Stomach (tissue), 9 donors: ENCODE measurements around the gene DOC2A. TPM values are rescaled to one million over a fixed set of nuclear protein-coding genes. Genes with fewer than 3 reads are reported as not detected.

Source experiments
- DNase-seq, 2 donors: peaks; one replicate each; pipeline versions ENCODE4 v3.0.0 to v3.0.0-alpha.2; 2013 to 2019
- H3K27ac ChIP-seq, 5 donors: fragments of 200-600 bp in 4 of 5; sonication (generic) in 4 of 5; one replicate each; pipeline ENCODE4 v1.5.1; 2013 to 2019; ENCODE audit warnings: mild to moderate bottlenecking in 1 of 5, moderate library complexity in 1 of 5
- H3K27me3 ChIP-seq, 3 donors: fragments of 200-600 bp; sonication (generic); one replicate each; pipeline ENCODE4 v1.5.1; 2017 to 2019; ENCODE audit warnings: mixed run types in 1 of 3
- H3K36me3 ChIP-seq, 4 donors: fragments of 200-600 bp; sonication (generic); 1 replicate in 3 of 4; 2 replicates in 1 of 4; pipeline ENCODE4 v1.5.1; 2016 to 2019
- H3K4me1 ChIP-seq, 4 donors: fragments of 200-600 bp; sonication (generic); one replicate each; pipeline ENCODE4 v1.5.1; 2016 to 2019
- H3K4me3 ChIP-seq, 4 donors: fragments of 200-600 bp; sonication (generic) in 3 of 4; one replicate each; pipeline ENCODE4 v1.5.1; 2016 to 2019; ENCODE audit warnings: mild to moderate bottlenecking in 1 of 4
- H3K9me3 ChIP-seq, 4 donors: fragments of 200-600 bp; sonication (generic); one replicate each; pipeline ENCODE4 v1.5.1; 2016 to 2019
- CTCF ChIP-seq, 7 experiments: fragments of 450-650 bp in 4 of 7; fragments of 200-600 bp in 3 of 7; sonication (generic) in 3 of 7; IDR thresholded peaks; one replicate each; pipeline ENCODE4 v1.5.1; 2016 to 2019; ENCODE audit warnings: antibody characterized with exemption in 7 of 7, control low read depth in 2 of 7, mild to moderate bottlenecking in 1 of 7
- EP300 ChIP-seq: sonication (generic); formaldehyde crosslinking; IDR thresholded peaks from one replicate; pipeline ENCODE4 v1.6.1; 2017; ENCODE audit warnings: antibody characterized with exemption
- POLR2A ChIP-seq, 4 donors: fragments of 450-650 bp; IDR thresholded peaks; one replicate each; pipeline ENCODE4 v1.6.1; 2016; ENCODE audit warnings: antibody characterized with exemption in 4 of 4, control low read depth in 2 of 4, mild to moderate bottlenecking in 1 of 4, moderate library complexity in 1 of 4
- POLR2AphosphoS5 ChIP-seq, 3 donors: sonication (generic); formaldehyde crosslinking; IDR thresholded peaks; one replicate each; pipeline ENCODE4 v1.6.1; 2016; ENCODE audit warnings: antibody characterized with exemption in 3 of 3
- WGBS, 5 donors: extraction: QIAGEN DNeasy Blood & Tissue Kit in 3 of 5; methylation state at CpG; one replicate each; pipeline versions ENCODE4 v1.1.5 to v1.1.7; 2013 to 2018; 5-methylcytosine and 5-hydroxymethylcytosine counted together
- intact Hi-C: fragments of 100-400 bp; cut with DNase I; formaldehyde crosslinking; loops from one replicate; pipeline ENCODE4 v1.15.1; 2023; ENCODE audit warnings: low total_unique reads
- polyA plus RNA-seq, 3 donors: library from polyadenylated mRNA; stranded (reverse); fragments of 200-250 nt; gene quantifications; one replicate each; pipeline ENCODE4 v1.2.3, GENCODE V29; 2013
- total RNA-seq, 5 donors: library from RNA; depleted of rRNA; stranded (reverse); fragments of >200 nt; gene quantifications; one replicate each; pipeline versions ENCODE4 v1.1.0 to v1.2.3, GENCODE V29; 2014 to 2016
- donor health status: healthy with polysubstance abuse.
- donor health status: Bipolar disorder and iron deficiency.
- donor health status: healthy.

Gene DOC2A
- total and polyA plus RNA-seq, 8 donors: 0.72 to 20.9 (median 1.8) TPM; not detected in 4

DNA sequence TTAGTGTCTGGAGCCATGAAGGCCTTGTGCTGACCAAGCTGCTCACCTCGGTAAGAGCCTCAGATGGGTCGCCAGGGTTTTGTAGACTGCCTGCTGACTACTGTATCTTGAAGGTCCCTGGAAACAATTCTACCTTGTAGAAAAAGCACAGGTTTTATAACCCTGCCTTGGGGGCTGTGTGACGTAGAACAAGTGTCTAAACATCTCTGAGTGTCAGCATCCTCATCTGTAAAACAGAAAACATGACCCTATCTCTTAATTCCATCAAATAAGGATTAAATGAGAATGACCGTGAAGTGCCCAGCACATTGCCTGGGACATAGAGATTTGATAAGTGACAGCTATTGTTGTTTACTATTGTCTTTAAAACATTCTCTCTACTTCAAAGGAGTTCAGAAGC, 42.6 kb downstream of the DOC2A start:
- 88 to 93% (median 92%) methylated on average over 4 of the region's 4 CpGs for WGBS, 5 donors
- H3K36me3 ChIP-seq: peaks cover 17 to 82% (median 72%) of the 10 kb centered on the region in 4 donors
- no peak for DNase-seq
- no peaks in the 10 kb centered on the region for H3K9me3 ChIP-seq
- H3K27me3 ChIP-seq: no peaks in the 10 kb centered on the region
- intact Hi-C loops: no loop called here
- peaks cover 2 to 27% (median 20%) of the 10 kb centered on the region in 4 donors for H3K4me1 ChIP-seq
- H3K4me3 ChIP-seq: no peak overlapping the region
- H3K27ac ChIP-seq: no peak overlapping the region
- TF ChIP-seq EP300: no peak
- TF ChIP-seq CTCF (IDR thresholded peaks at IDR 0.05): no peak
- TF ChIP-seq POLR2AphosphoS5 (IDR thresholded peaks at IDR 0.05): no peak
- TF ChIP-seq POLR2A (IDR thresholded peaks at IDR 0.05): no peak

DNA sequence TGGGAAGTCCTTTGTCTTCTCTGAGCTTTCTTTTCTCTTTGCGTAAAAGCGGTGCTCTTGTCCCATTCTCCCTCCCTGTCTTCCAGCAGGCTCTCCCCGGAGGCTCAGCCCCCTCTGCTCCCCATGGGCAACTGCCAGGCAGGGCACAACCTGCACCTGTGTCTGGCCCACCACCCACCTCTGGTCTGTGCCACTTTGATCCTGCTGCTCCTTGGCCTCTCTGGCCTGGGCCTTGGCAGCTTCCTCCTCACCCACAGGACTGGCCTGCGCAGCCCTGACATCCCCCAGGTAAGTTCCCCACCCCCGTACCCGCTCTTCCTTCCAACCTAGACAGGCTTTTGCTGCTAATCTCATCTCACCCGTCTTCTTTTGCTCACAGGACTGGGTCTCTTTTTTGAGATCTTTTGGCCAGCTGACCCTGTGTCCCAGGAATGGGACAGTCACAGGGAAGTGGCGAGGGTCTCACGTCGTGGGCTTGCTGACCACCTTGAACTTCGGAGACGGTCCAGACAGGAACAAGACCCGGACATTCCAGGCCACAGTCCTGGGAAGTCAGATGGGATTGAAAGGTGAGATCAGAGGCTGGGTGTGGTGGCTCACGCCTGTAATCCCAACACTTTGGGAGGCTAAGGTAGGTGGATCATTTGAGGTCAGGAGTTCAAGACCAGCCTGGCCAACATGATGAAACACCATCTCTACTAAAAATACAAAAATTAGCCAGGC, 47.6 kb downstream of the DOC2A start:
- Histone ChIP-seq H3K4me3 (peak overlapping the region; percentile 66 to 79 (median 70)), H3K4me1 (peaks cover 7 to 40% (median 32%) of the 10 kb centered on the region in 4 donors), H3K27ac (peak overlapping the region; percentile 92 to 96 (median 94)), H3K27me3 (no peaks in the 10 kb centered on the region), H3K36me3 (peaks cover 0 to 38% (median 30%) of the 10 kb centered on the region in 4 donors), H3K9me3 (no peaks in the 10 kb centered on the region)
- WGBS, 5 donors: 70 to 79% (median 73%) methylated on average over 14 of the region's 14 CpGs
- TF ChIP-seq EP300 (no peak), POLR2AphosphoS5 (IDR thresholded peaks at IDR 0.05) (no peak), POLR2A (IDR thresholded peaks at IDR 0.05) (no peak), CTCF (IDR thresholded peaks at IDR 0.05) (no peak)
- intact Hi-C loops: no loop called here
- no peak for DNase-seq

DNA sequence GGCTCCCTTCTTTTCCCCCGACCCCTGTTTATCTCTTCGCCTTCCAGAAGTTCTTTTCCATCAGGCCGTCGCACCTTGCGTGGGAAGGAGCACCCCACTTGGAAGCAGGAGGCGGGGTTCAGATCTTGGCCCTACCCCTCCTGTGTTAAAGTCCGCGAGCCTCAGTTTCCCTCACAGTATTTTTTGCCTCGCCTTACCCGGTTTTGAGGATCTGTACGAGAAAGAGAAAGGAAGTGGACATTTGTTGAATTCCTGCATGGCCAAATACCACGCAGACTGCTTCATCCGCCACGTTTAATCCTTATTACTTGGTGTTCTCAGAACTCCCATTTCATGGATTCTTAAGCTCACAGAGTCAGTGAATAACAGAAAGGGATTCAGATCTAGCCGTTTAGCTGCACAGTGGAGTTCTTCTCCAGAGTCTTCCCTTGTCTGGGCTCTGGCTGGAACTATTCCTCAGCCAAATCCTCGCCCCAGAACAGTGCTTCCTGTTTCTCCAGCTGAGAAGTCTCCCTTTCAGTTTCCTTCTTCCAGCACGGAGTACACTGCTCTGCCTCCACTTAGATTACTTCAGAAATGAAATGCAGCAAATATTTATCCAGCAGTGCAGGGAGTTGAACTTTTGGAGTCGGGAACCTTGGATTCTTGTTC, 48.4 kb downstream of the DOC2A start:
- Histone ChIP-seq H3K4me3 (peak overlapping the region; percentile 66 to 79 (median 70)), H3K4me1 (peaks cover 7 to 40% (median 32%) of the 10 kb centered on the region in 4 donors), H3K9me3 (no peaks in the 10 kb centered on the region), H3K27me3 (no peaks in the 10 kb centered on the region), H3K27ac (peak overlapping the region; percentile 92 to 96 (median 94)), H3K36me3 (peaks cover 0 to 31% (median 23%) of the 10 kb centered on the region in 4 donors)
- peak; percentile 45 to 82 for DNase-seq
- WGBS, 5 donors: 2 to 4% (median 3%) methylated on average over 18 of the region's 18 CpGs
- TF ChIP-seq CTCF (IDR thresholded peaks at IDR 0.05): no peak
- TF ChIP-seq EP300: no peak
- no peak for TF ChIP-seq POLR2A (IDR thresholded peaks at IDR 0.05)
- TF ChIP-seq POLR2AphosphoS5 (IDR thresholded peaks at IDR 0.05): peak in 1 of 3 donors; percentile 42
- intact Hi-C loops: no loop called here

GRCh38 chr16:29961479-29962343, 49.1 kb downstream of the DOC2A start, which contains the start of gene TMEM219:
TMEM219 (plus strand) TSS chr16:29962079; CDS start chr16:29963144, 1,065 bp downstream.
- WGBS, 5 donors: 0 to 1% (median 1%) methylated on average over 27 to 75 of the region's 75 CpGs
- intact Hi-C loops: no loop called here

More at GRCh38 chr16:29961479-29962343, 49.1 kb downstream of the DOC2A start, which contains the start of gene TMEM219:
- Histone ChIP-seq H3K9me3 (no peaks in the 10 kb centered on the region), H3K27ac (peak within 1 kb of the TSS; percentile 92 to 96 (median 94)), H3K4me3 (peak within 1 kb of the TSS; percentile 66 to 79 (median 70)), H3K4me1 (peaks cover 7 to 40% (median 32%) of the 10 kb centered on the region in 4 donors), H3K36me3 (peaks cover 0 to 23% (median 18%) of the 10 kb centered on the region in 4 donors), H3K27me3 (no peaks in the 10 kb centered on the region)
- DNase-seq: peak; percentile 93 to 97
- TF ChIP-seq POLR2A (IDR thresholded peaks at IDR 0.05): no peak
- peak; percentile 47 to 83 (median 79) for TF ChIP-seq POLR2AphosphoS5 (IDR thresholded peaks at IDR 0.05)
- TF ChIP-seq EP300: no peak
- peak in 5 of 7 experiments; percentile 41 to 69 (median 49) for TF ChIP-seq CTCF (IDR thresholded peaks at IDR 0.05)
